Tibial nerve (tissue), 4 donors: ENCODE measurements around the gene ERGIC2.

ENCODE experiments used
- CTCF ChIP-seq, 5 experiments: fragments of 200-600 bp in 3 of 5; fragments of 450-650 bp in 2 of 5; sonication (generic) in 3 of 5; IDR thresholded peaks; one replicate each; pipeline ENCODE4 v1.5.1; 2016 to 2019; ENCODE audit warnings: antibody characterized with exemption in 5 of 5, mild to moderate bottlenecking in 3 of 5, moderate library complexity in 2 of 5
- EP300 ChIP-seq, 2 donors: sonication (generic); formaldehyde crosslinking; IDR thresholded peaks; one replicate each; pipeline ENCODE4 v1.6.1; 2017; ENCODE audit warnings: antibody characterized with exemption in 2 of 2, mild to moderate bottlenecking in 1 of 2
- POLR2A ChIP-seq, 2 donors: fragments of 450-650 bp; IDR thresholded peaks; one replicate each; pipeline ENCODE4 v1.6.1; 2017; ENCODE audit warnings: antibody characterized with exemption in 2 of 2, mild to moderate bottlenecking in 2 of 2, moderate library complexity in 2 of 2

GRCh38 chr12:29398495-29398894, 17.5 kb upstream of the ERGIC2 start:
- TF ChIP-seq CTCF (IDR thresholded peaks at IDR 0.05) = no peak
- TF ChIP-seq POLR2A (IDR thresholded peaks at IDR 0.05) = no peak
- no peak for TF ChIP-seq EP300 (IDR thresholded peaks at IDR 0.05)
